Measurements from ENCODE around the gene EML3.

DNA sequence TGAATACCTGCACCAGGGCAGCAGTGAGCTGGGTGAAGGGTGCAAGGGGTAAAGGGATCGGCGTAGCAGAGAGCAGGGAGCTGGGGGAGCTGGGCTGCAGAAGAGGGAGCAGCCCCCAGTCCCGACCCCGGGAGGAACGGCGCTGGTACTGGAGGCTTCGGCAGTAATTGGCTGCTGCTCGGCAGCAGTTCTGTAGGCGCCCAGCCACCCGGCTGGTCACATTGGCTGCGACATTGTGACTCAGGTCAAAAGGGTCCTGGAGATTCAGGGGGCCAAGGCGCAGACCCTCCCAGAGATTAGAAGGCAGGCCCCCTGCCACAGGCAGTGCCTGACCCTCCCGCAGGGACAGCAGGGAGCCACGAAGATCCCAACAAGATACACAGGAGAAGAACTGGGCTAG is 36.7 kb downstream of the EML3 start:
- TF ChIP-seq KDM5A (IDR thresholded peaks at IDR 0.05) (no peak), EP300 (IDR thresholded peaks at IDR 0.05) (no peak), CHD2 (IDR thresholded peaks at IDR 0.05; ENCODE audit: low read length, partially characterized antibody) (no peak), CHD4 (IDR thresholded peaks at IDR 0.05; ENCODE audit: borderline replicate concordance) (no peak), GATA3 (IDR thresholded peaks at IDR 0.05; ENCODE audit: borderline replicate concordance) (no peak), POLR2A (IDR thresholded peaks at IDR 0.05; ENCODE audit: low read length) (no peak), RAD21 (conservative IDR thresholded peaks at IDR 0.05 in 1 of 2, IDR thresholded peaks at IDR 0.05 in 1 of 2) (no peak)
- TF ChIP-seq, protein P1, sequence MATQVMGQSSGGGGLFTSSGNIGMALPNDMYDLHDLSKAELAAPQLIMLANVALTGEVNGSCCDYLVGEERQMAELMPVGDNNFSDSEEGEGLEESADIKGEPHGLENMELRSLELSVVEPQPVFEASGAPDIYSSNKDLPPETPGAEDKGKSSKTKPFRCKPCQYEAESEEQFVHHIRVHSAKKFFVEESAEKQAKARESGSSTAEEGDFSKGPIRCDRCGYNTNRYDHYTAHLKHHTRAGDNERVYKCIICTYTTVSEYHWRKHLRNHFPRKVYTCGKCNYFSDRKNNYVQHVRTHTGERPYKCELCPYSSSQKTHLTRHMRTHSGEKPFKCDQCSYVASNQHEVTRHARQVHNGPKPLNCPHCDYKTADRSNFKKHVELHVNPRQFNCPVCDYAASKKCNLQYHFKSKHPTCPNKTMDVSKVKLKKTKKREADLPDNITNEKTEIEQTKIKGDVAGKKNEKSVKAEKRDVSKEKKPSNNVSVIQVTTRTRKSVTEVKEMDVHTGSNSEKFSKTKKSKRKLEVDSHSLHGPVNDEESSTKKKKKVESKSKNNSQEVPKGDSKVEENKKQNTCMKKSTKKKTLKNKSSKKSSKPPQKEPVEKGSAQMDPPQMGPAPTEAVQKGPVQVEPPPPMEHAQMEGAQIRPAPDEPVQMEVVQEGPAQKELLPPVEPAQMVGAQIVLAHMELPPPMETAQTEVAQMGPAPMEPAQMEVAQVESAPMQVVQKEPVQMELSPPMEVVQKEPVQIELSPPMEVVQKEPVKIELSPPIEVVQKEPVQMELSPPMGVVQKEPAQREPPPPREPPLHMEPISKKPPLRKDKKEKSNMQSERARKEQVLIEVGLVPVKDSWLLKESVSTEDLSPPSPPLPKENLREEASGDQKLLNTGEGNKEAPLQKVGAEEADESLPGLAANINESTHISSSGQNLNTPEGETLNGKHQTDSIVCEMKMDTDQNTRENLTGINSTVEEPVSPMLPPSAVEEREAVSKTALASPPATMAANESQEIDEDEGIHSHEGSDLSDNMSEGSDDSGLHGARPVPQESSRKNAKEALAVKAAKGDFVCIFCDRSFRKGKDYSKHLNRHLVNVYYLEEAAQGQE (IDR thresholded peaks at IDR 0.05), result no peak
- TF ChIP-seq, protein P2, sequence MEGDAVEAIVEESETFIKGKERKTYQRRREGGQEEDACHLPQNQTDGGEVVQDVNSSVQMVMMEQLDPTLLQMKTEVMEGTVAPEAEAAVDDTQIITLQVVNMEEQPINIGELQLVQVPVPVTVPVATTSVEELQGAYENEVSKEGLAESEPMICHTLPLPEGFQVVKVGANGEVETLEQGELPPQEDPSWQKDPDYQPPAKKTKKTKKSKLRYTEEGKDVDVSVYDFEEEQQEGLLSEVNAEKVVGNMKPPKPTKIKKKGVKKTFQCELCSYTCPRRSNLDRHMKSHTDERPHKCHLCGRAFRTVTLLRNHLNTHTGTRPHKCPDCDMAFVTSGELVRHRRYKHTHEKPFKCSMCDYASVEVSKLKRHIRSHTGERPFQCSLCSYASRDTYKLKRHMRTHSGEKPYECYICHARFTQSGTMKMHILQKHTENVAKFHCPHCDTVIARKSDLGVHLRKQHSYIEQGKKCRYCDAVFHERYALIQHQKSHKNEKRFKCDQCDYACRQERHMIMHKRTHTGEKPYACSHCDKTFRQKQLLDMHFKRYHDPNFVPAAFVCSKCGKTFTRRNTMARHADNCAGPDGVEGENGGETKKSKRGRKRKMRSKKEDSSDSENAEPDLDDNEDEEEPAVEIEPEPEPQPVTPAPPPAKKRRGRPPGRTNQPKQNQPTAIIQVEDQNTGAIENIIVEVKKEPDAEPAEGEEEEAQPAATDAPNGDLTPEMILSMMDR (IDR thresholded peaks at IDR 0.05), result no peak
- TF ChIP-seq, protein P3, sequence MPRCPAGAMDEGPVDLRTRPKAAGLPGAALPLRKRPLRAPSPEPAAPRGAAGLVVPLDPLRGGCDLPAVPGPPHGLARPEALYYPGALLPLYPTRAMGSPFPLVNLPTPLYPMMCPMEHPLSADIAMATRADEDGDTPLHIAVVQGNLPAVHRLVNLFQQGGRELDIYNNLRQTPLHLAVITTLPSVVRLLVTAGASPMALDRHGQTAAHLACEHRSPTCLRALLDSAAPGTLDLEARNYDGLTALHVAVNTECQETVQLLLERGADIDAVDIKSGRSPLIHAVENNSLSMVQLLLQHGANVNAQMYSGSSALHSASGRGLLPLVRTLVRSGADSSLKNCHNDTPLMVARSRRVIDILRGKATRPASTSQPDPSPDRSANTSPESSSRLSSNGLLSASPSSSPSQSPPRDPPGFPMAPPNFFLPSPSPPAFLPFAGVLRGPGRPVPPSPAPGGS (IDR thresholded peaks at IDR 0.05), result no peak
- TF ChIP-seq, protein P4, sequence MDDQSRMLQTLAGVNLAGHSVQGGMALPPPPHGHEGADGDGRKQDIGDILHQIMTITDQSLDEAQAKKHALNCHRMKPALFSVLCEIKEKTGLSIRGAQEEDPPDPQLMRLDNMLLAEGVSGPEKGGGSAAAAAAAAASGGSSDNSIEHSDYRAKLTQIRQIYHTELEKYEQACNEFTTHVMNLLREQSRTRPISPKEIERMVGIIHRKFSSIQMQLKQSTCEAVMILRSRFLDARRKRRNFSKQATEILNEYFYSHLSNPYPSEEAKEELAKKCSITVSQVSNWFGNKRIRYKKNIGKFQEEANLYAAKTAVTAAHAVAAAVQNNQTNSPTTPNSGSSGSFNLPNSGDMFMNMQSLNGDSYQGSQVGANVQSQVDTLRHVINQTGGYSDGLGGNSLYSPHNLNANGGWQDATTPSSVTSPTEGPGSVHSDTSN (IDR thresholded peaks at IDR 0.05), result no peak
- TF ChIP-seq, protein P5, sequence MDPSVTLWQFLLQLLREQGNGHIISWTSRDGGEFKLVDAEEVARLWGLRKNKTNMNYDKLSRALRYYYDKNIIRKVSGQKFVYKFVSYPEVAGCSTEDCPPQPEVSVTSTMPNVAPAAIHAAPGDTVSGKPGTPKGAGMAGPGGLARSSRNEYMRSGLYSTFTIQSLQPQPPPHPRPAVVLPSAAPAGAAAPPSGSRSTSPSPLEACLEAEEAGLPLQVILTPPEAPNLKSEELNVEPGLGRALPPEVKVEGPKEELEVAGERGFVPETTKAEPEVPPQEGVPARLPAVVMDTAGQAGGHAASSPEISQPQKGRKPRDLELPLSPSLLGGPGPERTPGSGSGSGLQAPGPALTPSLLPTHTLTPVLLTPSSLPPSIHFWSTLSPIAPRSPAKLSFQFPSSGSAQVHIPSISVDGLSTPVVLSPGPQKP (IDR thresholded peaks at IDR 0.05; ENCODE audit: low read depth, low read length), result no peak
- TF ChIP-seq, protein P6, sequence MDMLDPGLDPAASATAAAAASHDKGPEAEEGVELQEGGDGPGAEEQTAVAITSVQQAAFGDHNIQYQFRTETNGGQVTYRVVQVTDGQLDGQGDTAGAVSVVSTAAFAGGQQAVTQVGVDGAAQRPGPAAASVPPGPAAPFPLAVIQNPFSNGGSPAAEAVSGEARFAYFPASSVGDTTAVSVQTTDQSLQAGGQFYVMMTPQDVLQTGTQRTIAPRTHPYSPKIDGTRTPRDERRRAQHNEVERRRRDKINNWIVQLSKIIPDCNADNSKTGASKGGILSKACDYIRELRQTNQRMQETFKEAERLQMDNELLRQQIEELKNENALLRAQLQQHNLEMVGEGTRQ (IDR thresholded peaks at IDR 0.05), result no peak

All from A549 (cell line).